GM12872 (cell line): ENCODE measurements around the gene MYDGF.

Experiments
- TF ChIP-seq, protein P1 (sequence below): IDR thresholded peaks from 3 replicates; pipeline ENCODE4 v1.5.1; 2011; ENCODE audit warnings: low read depth, mild to moderate bottlenecking, low read length, moderate library complexity; ENCODE audit not compliant: insufficient read depth

MYDGF gene

GRCh38 chr19:4669723-4670480, at the start of gene MYDGF:
TSS of gene MYDGF (minus strand) at chr19:4670342. CDS start at chr19:4670334, 8 bp downstream.
- TF ChIP-seq, protein P1, sequence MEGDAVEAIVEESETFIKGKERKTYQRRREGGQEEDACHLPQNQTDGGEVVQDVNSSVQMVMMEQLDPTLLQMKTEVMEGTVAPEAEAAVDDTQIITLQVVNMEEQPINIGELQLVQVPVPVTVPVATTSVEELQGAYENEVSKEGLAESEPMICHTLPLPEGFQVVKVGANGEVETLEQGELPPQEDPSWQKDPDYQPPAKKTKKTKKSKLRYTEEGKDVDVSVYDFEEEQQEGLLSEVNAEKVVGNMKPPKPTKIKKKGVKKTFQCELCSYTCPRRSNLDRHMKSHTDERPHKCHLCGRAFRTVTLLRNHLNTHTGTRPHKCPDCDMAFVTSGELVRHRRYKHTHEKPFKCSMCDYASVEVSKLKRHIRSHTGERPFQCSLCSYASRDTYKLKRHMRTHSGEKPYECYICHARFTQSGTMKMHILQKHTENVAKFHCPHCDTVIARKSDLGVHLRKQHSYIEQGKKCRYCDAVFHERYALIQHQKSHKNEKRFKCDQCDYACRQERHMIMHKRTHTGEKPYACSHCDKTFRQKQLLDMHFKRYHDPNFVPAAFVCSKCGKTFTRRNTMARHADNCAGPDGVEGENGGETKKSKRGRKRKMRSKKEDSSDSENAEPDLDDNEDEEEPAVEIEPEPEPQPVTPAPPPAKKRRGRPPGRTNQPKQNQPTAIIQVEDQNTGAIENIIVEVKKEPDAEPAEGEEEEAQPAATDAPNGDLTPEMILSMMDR, result no peak

DNA sequence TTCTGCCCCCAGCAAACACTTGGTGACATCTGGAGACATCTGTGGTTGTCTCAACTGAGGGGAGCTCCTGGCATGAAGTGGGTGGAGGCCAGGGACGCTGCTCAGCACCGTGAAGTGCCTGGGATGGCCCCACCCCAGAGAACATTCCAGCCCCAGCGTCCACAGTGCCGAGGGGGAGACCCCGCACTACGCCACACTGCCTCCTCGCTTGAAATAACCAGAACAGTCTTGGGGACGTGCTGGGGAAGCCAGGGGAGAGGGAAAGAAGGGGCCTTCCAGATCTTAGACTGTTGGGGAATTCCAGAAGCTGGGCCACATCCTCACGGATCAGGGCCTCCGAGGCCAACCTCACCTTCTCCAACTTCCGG, 49.3 kb upstream of the MYDGF start:
- TF ChIP-seq, protein P1, result no peak

GRCh38 chr19:4717966-4718701, 48.0 kb upstream of the MYDGF start:
- TF ChIP-seq, protein P1, result no peak

GRCh38 chr19:4717191-4717965, 47.2 kb upstream of the MYDGF start:
- TF ChIP-seq, protein P1, result no peak

DNA sequence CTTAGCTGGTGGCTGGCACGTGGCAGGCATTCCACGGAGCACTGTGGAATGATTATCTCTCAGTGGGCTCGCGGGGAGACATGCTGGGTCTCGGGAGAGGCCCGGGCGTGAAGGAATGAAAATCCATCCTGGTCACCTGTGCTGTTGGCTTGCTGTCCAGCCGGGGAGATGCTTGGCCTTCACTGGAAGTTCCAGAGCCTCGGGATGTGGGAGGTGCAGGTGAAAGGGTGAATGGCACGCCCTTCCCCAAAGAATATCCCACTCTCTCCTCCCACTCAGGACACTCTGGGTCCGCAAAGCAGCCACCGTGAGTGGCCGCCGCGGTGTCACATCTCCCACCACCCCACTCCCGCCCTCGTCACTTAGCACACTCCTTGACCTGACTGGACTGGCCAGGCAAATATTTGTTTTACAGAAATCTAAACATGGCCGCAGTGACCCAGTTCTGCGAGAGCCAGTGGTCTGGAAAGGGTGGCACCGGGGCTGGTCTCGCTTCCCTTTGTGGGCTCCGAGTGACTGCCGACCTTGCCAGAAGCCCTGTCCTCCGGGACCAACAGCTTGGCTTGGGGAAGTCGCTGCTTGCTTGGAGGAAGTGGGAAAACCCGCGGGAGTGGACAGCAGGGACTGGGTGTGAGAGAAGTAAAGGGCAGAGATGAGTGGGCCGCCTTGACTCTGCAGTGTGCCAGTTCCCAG, 45.5 kb upstream of the MYDGF start:
- TF ChIP-seq, protein P1, result no peak

DNA sequence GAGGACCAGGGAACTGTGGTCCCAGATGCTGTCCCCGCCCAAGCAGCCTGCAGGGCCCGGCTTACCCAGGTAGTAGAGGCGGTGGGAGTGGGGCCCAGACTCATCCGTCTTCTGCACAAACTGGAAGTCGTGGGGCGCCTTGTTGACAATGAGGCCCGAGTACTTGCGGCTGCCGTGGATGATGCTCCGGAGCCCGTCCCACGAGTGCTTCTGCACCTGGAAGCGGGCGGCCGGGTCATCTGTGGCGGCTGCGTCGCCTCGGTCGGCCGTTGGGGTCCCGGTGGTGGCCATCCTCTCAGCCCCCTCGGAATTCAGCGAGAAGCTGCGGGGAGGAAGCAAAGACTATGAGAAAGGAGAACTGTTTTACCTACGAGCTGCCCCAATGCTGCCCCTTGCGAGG, 43.9 kb upstream of the MYDGF start:
- TF ChIP-seq, protein P1, result no peak

DNA sequence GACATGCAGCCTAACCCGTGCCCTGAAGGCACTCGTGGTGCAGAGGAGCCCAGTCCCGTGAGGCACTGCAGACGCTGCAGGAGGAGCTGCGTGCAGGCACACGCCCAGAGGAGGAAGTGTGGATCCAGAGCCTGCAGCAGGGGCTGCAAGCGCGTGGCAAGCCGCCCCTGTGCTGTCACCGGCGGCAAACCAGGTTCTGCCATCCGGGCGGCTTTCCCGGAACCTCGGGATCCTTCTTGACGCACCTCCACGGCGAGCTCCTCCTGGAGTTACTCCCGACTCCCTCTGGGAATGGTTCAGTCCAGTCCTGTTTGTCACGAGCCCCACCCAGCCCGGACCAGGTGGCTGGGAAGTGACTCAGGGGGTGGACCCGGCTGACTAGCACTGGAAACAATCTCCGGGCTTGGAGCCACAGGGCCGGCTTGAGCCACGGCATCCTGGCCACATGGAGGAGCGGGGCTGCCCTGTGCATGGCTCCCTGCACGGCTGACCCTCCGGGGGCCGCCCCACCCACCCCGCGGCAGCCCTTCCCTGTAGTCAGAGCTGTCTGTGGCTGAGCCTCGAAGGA, 43.3 kb upstream of the MYDGF start:
- TF ChIP-seq, protein P1, result no peak
